ENCODE data around the gene PIP. TPM values are rescaled to one million over a fixed set of nuclear protein-coding genes. Genes with fewer than 3 reads are reported as not detected.
"Not testable (repeated sequence)": the region's sequence is repeated elsewhere in the genome, so short reads cannot be mapped to it uniquely, and the experiment has no call there.

The PIP gene, protein sequence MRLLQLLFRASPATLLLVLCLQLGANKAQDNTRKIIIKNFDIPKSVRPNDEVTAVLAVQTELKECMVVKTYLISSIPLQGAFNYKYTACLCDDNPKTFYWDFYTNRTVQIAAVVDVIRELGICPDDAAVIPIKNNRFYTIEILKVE
- not detected for total RNA-seq
- polyA plus RNA-seq, result not detected

DNA sequence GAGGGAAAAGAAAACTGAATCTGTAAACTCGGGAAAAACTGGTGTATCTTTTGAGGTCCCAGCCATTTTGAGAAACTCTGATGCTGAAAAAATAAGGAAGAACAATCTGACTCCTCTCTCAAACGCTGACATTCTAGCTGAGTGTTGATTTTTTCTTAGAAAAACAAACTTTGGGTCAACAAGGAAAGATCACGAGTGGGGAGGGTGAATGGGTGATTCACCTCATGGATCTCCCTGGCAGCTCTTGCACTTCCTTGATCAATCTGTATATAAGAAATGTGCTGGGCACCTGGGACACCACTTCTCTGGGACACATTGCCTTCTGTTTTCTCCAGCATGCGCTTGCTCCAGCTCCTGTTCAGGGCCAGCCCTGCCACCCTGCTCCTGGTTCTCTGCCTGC lies at the start of gene PIP:
Gene PIP, plus strand, starts transcription at position 297 of the 400 bp plus-strand sequence. Its CDS starts 40 bp downstream, at position 337.
- intact Hi-C loops (cut with micrococcal nuclease), result no loop called here
- no peak within 1 kb of the TSS for H3K4me3 Mint-ChIP-seq
- no peaks in the 10 kb centered on the region for H3K36me3 ChIP-seq (ENCODE audit: insufficient read depth, low read length)
- no peaks in the 10 kb centered on the region for H3K27me3 ChIP-seq (ENCODE audit: insufficient read depth, low read length)
- POLR2A ChIA-PET (ENCODE audit: partially characterized antibody), result no interaction called here
- H3K36me3 Mint-ChIP-seq, result no peaks in the 10 kb centered on the region
- no peak for DNase-seq
- peaks cover 22 to 29% of the 10 kb centered on the region in 2 donors for H3K27me3 Mint-ChIP-seq
- CTCF ChIA-PET (ENCODE audit: partially characterized antibody), result no interaction called here
- H3K4me3 ChIP-seq (ENCODE audit: low read length in 2 of 2), result no peak within 1 kb of the TSS
- no peak within 1 kb of the TSS for H3K27ac Mint-ChIP-seq
- no peaks in the 10 kb centered on the region for H3K4me1 Mint-ChIP-seq
- H3K27ac ChIP-seq (ENCODE audit: low read depth, low read length), result no peak within 1 kb of the TSS
- peaks cover 0 to 8% (median 2%) of the 10 kb centered on the region in 8 donors for H3K9me3 Mint-ChIP-seq
- no peaks in the 10 kb centered on the region for H3K9me3 ChIP-seq (ENCODE audit: control insufficient read depth in 1 of 2, low read length in 2 of 2)
- no peaks in the 10 kb centered on the region for H3K4me1 ChIP-seq (ENCODE audit: insufficient read depth, low read length)

GRCh38 chr7:143085109-143085508 lies 46.8 kb upstream of the PIP start:
- H3K27me3 Mint-ChIP-seq, result peaks cover 8 to 12% of the 10 kb centered on the region in 2 donors
- no peaks in the 10 kb centered on the region for H3K36me3 ChIP-seq (ENCODE audit: insufficient read depth, low read length)
- ChIA-PET CTCF (ENCODE audit: partially characterized antibody) (no interaction called here), POLR2A (ENCODE audit: partially characterized antibody) (no interaction called here)
- no peaks in the 10 kb centered on the region for H3K9me3 ChIP-seq (ENCODE audit: control insufficient read depth in 1 of 2, low read length in 2 of 2)
- no peaks in the 10 kb centered on the region for H3K36me3 Mint-ChIP-seq
- no peak overlapping the region for H3K27ac ChIP-seq (ENCODE audit: low read depth, low read length)
- H3K4me1 Mint-ChIP-seq, result no peaks in the 10 kb centered on the region
- no peak overlapping the region for H3K4me3 ChIP-seq (ENCODE audit: low read length in 2 of 2)
- H3K4me1 ChIP-seq (ENCODE audit: insufficient read depth, low read length), result no peaks in the 10 kb centered on the region
- H3K4me3 Mint-ChIP-seq, result no peak overlapping the region
- no peak for DNase-seq
- H3K27ac Mint-ChIP-seq, result no peak overlapping the region
- peaks cover 0 to 31% (median 15%) of the 10 kb centered on the region in 8 donors for H3K9me3 Mint-ChIP-seq
- intact Hi-C loops (cut with micrococcal nuclease), result no loop called here
- H3K27me3 ChIP-seq (ENCODE audit: insufficient read depth, low read length), result no peaks in the 10 kb centered on the region

DNA sequence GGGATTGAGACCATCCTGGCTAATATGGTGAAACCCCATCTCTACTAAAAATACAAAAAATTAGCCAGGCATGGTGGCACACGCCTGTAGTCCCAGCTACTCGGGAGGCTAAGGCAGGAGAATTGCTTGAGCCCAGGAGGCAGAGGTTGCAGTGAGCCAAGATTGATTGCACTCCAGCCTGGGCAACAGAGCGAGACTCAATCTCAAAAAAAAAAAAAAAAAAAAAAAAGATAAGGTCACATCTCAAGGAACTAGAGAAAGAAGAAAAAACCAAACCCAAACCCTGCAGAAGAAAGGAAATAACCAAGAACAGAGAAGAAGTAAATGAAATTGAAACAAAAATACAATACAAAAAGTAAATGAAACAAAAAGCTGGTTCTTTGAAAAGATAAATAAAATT lies 46.3 kb upstream of the PIP start:
- POLR2A ChIA-PET (ENCODE audit: partially characterized antibody); CTCF ChIA-PET (ENCODE audit: partially characterized antibody): not testable (repeated sequence)

DNA sequence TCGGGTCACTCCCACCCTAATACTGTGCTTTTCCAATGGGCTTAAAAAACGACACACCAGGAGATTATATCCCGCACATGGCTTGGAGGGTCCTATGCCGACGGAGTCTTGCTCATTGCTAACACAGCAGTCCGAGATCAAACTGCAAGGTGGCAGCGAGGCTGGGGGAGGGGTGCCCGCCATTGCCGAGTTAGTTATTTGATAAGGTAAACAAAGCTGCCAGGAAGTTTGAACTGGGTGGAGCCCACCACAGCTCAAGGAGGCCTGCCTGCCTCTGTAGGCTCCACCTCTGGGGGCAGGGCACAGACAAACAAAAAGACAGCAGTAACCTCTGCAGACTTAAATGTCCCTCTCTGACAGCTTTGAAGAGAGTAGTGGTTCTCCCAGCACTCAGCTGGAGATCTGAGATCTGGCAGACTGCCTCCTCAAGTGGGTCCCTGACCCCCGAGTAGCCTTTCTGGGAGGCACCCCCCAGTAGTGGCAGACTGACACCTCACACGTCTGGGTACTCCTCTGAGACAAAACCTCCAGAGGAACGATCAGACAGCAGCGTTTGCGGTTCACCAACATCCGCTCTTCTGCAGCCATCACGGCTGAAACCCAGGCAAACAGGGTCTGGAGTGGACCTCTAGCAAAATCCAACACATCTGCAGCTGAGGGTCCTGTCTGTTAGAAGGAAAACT lies 43.2 kb upstream of the PIP start:
- H3K4me3 Mint-ChIP-seq; CTCF ChIA-PET (ENCODE audit: partially characterized antibody); POLR2A ChIA-PET (ENCODE audit: partially characterized antibody): not testable (repeated sequence)

More for the DNA sequence above, 46.3 kb upstream of the PIP start:
- H3K27ac Mint-ChIP-seq; H3K4me3 ChIP-seq (ENCODE audit: low read length in 2 of 2); H3K36me3 Mint-ChIP-seq; H3K27ac ChIP-seq (ENCODE audit: low read depth, low read length); H3K27me3 ChIP-seq (ENCODE audit: insufficient read depth, low read length); H3K4me1 ChIP-seq (ENCODE audit: insufficient read depth, low read length); H3K9me3 ChIP-seq (ENCODE audit: control insufficient read depth in 1 of 2, low read length in 2 of 2); H3K4me3 Mint-ChIP-seq; H3K36me3 ChIP-seq (ENCODE audit: insufficient read depth, low read length); H3K4me1 Mint-ChIP-seq; intact Hi-C loops (cut with micrococcal nuclease); DNase-seq: not testable (repeated sequence)
- peaks cover 0 to 31% (median 16%) of the 10 kb centered on the region in 8 donors for H3K9me3 Mint-ChIP-seq
- H3K27me3 Mint-ChIP-seq, result peaks cover 9 to 12% of the 10 kb centered on the region in 2 donors

GRCh38 chr7:143096146-143096545 lies 35.7 kb upstream of the PIP start:
- Mint-ChIP-seq H3K9me3 (peaks cover 0 to 38% (median 25%) of the 10 kb centered on the region in 8 donors), H3K4me3 (no peak overlapping the region), H3K36me3 (no peaks in the 10 kb centered on the region), H3K4me1 (no peaks in the 10 kb centered on the region), H3K27ac (no peak overlapping the region), H3K27me3 (peaks cover 0 to 1% of the 10 kb centered on the region in 2 donors)
- DNase-seq, result no peak
- no peaks in the 10 kb centered on the region for H3K27me3 ChIP-seq (ENCODE audit: insufficient read depth, low read length)
- H3K27ac ChIP-seq (ENCODE audit: low read depth, low read length), result no peak overlapping the region
- CTCF ChIA-PET (ENCODE audit: partially characterized antibody), result no interaction called here
- no peaks in the 10 kb centered on the region for H3K9me3 ChIP-seq (ENCODE audit: control insufficient read depth in 1 of 2, low read length in 2 of 2)
- H3K4me1 ChIP-seq (ENCODE audit: insufficient read depth, low read length), result no peaks in the 10 kb centered on the region
- intact Hi-C loops (cut with micrococcal nuclease), result no loop called here
- H3K4me3 ChIP-seq (ENCODE audit: low read length in 2 of 2), result no peak overlapping the region
- H3K36me3 ChIP-seq (ENCODE audit: insufficient read depth, low read length), result no peaks in the 10 kb centered on the region
- POLR2A ChIA-PET (ENCODE audit: partially characterized antibody), result interaction anchor here (1.1 kb wide), 1 partner anchor 13 kb away, joined by 3 read pairs; no protein-coding TSS in a partner anchor

More for the DNA sequence above, 43.2 kb upstream of the PIP start:
- intact Hi-C loops (cut with micrococcal nuclease); DNase-seq; H3K27ac Mint-ChIP-seq; H3K27me3 Mint-ChIP-seq; H3K4me3 ChIP-seq (ENCODE audit: low read length in 2 of 2); H3K36me3 Mint-ChIP-seq; H3K4me1 ChIP-seq (ENCODE audit: insufficient read depth, low read length); H3K4me1 Mint-ChIP-seq; H3K27ac ChIP-seq (ENCODE audit: low read depth, low read length); H3K27me3 ChIP-seq (ENCODE audit: insufficient read depth, low read length); H3K36me3 ChIP-seq (ENCODE audit: insufficient read depth, low read length); H3K9me3 ChIP-seq (ENCODE audit: control insufficient read depth in 1 of 2, low read length in 2 of 2): not testable (repeated sequence)
- peaks cover 2 to 26% (median 12%) of the 10 kb centered on the region in 8 donors for H3K9me3 Mint-ChIP-seq

GRCh38 chr7:143099579-143099978 lies 32.3 kb upstream of the PIP start:
- intact Hi-C loops (cut with micrococcal nuclease); H3K4me1 Mint-ChIP-seq; CTCF ChIA-PET (ENCODE audit: partially characterized antibody): not testable (repeated sequence)

GRCh38 chr7:143104759-143105158 lies 27.1 kb upstream of the PIP start:
- H3K27me3 ChIP-seq (ENCODE audit: insufficient read depth, low read length), result no peaks in the 10 kb centered on the region
- H3K9me3 ChIP-seq (ENCODE audit: control insufficient read depth in 1 of 2, low read length in 2 of 2), result no peaks in the 10 kb centered on the region
- ChIA-PET POLR2A (ENCODE audit: partially characterized antibody) (no interaction called here), CTCF (ENCODE audit: partially characterized antibody) (no interaction called here)
- no peaks in the 10 kb centered on the region for H3K36me3 ChIP-seq (ENCODE audit: insufficient read depth, low read length)
- Mint-ChIP-seq H3K4me3 (no peak overlapping the region), H3K4me1 (no peaks in the 10 kb centered on the region), H3K9me3 (peaks cover under 1 to 19% (median 8%) of the 10 kb centered on the region in 8 donors), H3K36me3 (no peaks in the 10 kb centered on the region), H3K27me3 (peaks cover 0 to 4% of the 10 kb centered on the region in 2 donors), H3K27ac (no peak overlapping the region)
- no peaks in the 10 kb centered on the region for H3K4me1 ChIP-seq (ENCODE audit: insufficient read depth, low read length)
- no peak for DNase-seq
- H3K4me3 ChIP-seq (ENCODE audit: low read length in 2 of 2), result no peak overlapping the region
- H3K27ac ChIP-seq (ENCODE audit: low read depth, low read length), result no peak overlapping the region
- intact Hi-C loops (cut with micrococcal nuclease), result no loop called here

More at GRCh38 chr7:143099579-143099978, 32.3 kb upstream of the PIP start:
- POLR2A ChIA-PET (ENCODE audit: partially characterized antibody); H3K27me3 Mint-ChIP-seq; H3K36me3 ChIP-seq (ENCODE audit: insufficient read depth, low read length); H3K36me3 Mint-ChIP-seq; H3K27ac ChIP-seq (ENCODE audit: low read depth, low read length); H3K4me3 Mint-ChIP-seq; H3K27me3 ChIP-seq (ENCODE audit: insufficient read depth, low read length); H3K9me3 ChIP-seq (ENCODE audit: control insufficient read depth in 1 of 2, low read length in 2 of 2); H3K27ac Mint-ChIP-seq; H3K4me3 ChIP-seq (ENCODE audit: low read length in 2 of 2); DNase-seq; H3K4me1 ChIP-seq (ENCODE audit: insufficient read depth, low read length): not testable (repeated sequence)
- peaks cover 3 to 43% (median 24%) of the 10 kb centered on the region in 8 donors for H3K9me3 Mint-ChIP-seq
